ENCODE results near the gene ATXN1. TPM values are rescaled to one million over a fixed set of nuclear protein-coding genes. Genes with fewer than 3 reads are reported as not detected.

ATXN1 gene
- total and polyA plus RNA-seq, 2 experiments from 2014 or later = 14.2 to 20.1 TPM

DNA sequence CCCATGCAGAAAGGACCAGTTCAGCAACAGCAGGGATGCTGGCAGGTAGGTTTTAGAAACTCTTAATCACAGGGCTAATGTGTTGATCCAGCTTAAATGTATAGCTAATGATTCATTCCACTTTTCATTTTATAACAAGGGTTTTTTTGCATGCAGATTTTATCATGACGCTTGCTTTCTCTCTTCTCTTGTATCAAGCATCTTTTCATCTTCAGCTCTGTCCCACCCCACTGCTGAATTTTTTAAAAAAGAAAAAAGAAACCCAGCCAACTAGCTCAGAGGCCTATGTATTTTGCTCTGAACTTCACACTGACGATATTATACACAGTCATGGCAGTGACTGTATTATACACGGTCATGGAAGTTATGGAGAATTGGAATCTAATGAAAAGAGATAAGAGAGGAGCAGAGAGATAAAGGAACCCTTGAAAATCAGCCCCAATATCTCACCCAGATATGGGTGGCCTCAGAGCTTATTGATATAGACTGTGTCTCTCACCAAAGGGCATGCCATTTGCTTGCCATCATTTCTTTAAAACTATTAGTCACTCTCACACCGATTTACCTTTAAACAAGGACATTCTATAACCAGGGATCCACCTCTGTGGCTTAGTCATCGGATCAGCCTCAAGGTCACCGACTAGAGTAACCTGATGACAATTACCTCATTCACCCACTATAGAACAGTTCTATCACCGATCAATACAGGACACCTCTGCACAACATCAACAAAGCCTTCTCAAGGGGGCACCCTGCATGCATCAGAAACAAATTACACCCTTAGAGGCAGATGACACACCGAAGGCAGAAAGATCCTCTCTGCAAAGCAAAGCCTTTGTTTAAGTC lies 222.0 kb downstream of the ATXN1 start:
- DNase-seq = no peak
- Histone ChIP-seq H4K20me1 (ENCODE audit: insufficient read depth) (no peaks in the 10 kb centered on the region), H3K79me2 (ENCODE audit: insufficient read depth) (no peaks in the 10 kb centered on the region)

GRCh38 chr6:16535564-16535963 lies 225.7 kb downstream of the ATXN1 start:
- Histone ChIP-seq H3K9ac (no peak overlapping the region), H3K4me2 (ENCODE audit: unreplicated experiment) (no peak overlapping the region), H4K20me1 (ENCODE audit: insufficient read depth) (no peaks in the 10 kb centered on the region), H3K27me3 (replicated peaks; ENCODE audit: insufficient read depth) (no peaks in the 10 kb centered on the region), H3F3A (ENCODE audit: insufficient read depth) (peaks cover 10% of the 10 kb centered on the region; the same call in 1 of the 2 replicates), H3K36me3 (ENCODE audit: low read depth) (no peaks in the 10 kb centered on the region), H3K79me2 (ENCODE audit: insufficient read depth) (0 out of 2 replicates have a peak, but pooled peaks cover 7% of the 10 kb centered on the region), H2AFZ (no peak overlapping the region), H3K9me3 (ENCODE audit: low read depth) (no peaks in the 10 kb centered on the region), H3K4me3 (no peak overlapping the region), H3K4me1 (ENCODE audit: insufficient read depth) (no peaks in the 10 kb centered on the region), H3K9me2 (ENCODE audit: insufficient read depth) (no peaks in the 10 kb centered on the region), H3K27ac (no peak overlapping the region)
- 92 to 95% methylated on average over 5 of the region's 5 CpGs for WGBS, 2 experiments (ENCODE audit: low coverage in 1 of 2, low lambda C conversion rate in 2 of 2, missing lambda C conversion rate in 2 of 2)
- in situ Hi-C loops (cut with MboI) = no loop called here
- TF ChIP-seq EZH2 (IDR thresholded peaks at IDR 0.05; ENCODE audit: insufficient read depth, poor library complexity, severe bottlenecking) (no peak), EZH2phosphoT487 (IDR thresholded peaks at IDR 0.05; ENCODE audit: insufficient read depth, low read depth) (no peak)
- no peak for DNase-seq

More for the DNA sequence above, 222.0 kb downstream of the ATXN1 start:
- Histone ChIP-seq H3K9me3 (ENCODE audit: low read depth) (no peaks in the 10 kb centered on the region), H3F3A (ENCODE audit: insufficient read depth) (no peaks in the 10 kb centered on the region), H3K36me3 (ENCODE audit: low read depth) (no peaks in the 10 kb centered on the region), H3K27me3 (replicated peaks; ENCODE audit: insufficient read depth) (no peaks in the 10 kb centered on the region), H3K9me2 (ENCODE audit: insufficient read depth) (no peaks in the 10 kb centered on the region), H2AFZ (no peak overlapping the region), H3K4me1 (ENCODE audit: insufficient read depth) (no peaks in the 10 kb centered on the region), H3K4me3 (no peak overlapping the region), H3K9ac (no peak overlapping the region), H3K4me2 (ENCODE audit: unreplicated experiment) (no peak overlapping the region), H3K27ac (no peak overlapping the region)
- no peak for TF ChIP-seq EZH2 (IDR thresholded peaks at IDR 0.05; ENCODE audit: insufficient read depth, poor library complexity, severe bottlenecking)
- TF ChIP-seq EZH2phosphoT487 (IDR thresholded peaks at IDR 0.05; ENCODE audit: insufficient read depth, low read depth) = no peak
- 81 to 84% methylated on average over 8 of the region's 8 CpGs for whole genome bisulfite sequencing, 2 experiments (ENCODE audit: low coverage in 1 of 2, low lambda C conversion rate in 2 of 2, missing lambda C conversion rate in 2 of 2)
- in situ Hi-C loops (cut with MboI) = no loop called here

GRCh38 chr6:16533721-16534136 lies 227.5 kb downstream of the ATXN1 start:
- Histone ChIP-seq H3K27me3 (replicated peaks; ENCODE audit: insufficient read depth) (no peaks in the 10 kb centered on the region), H3K27ac (no peak overlapping the region), H3K4me3 (no peak overlapping the region), H3F3A (ENCODE audit: insufficient read depth) (peaks cover 10% of the 10 kb centered on the region; the same call in 1 of the 2 replicates), H3K9ac (no peak overlapping the region), H3K4me1 (ENCODE audit: insufficient read depth) (no peaks in the 10 kb centered on the region), H2AFZ (no peak overlapping the region), H3K4me2 (ENCODE audit: unreplicated experiment) (no peak overlapping the region), H3K79me2 (ENCODE audit: insufficient read depth) (0 out of 2 replicates have a peak, but pooled peaks cover 7% of the 10 kb centered on the region), H3K9me3 (ENCODE audit: low read depth) (no peaks in the 10 kb centered on the region), H4K20me1 (ENCODE audit: insufficient read depth) (no peaks in the 10 kb centered on the region), H3K9me2 (ENCODE audit: insufficient read depth) (no peaks in the 10 kb centered on the region), H3K36me3 (ENCODE audit: low read depth) (no peaks in the 10 kb centered on the region)
- WGBS, 2 experiments (ENCODE audit: low coverage in 1 of 2, low lambda C conversion rate in 2 of 2, missing lambda C conversion rate in 2 of 2) = 89 to 91% methylated on average over 6 of the region's 6 CpGs
- in situ Hi-C loops (cut with MboI) = no loop called here
- no peak for TF ChIP-seq EZH2phosphoT487 (IDR thresholded peaks at IDR 0.05; ENCODE audit: insufficient read depth, low read depth)
- TF ChIP-seq EZH2 (IDR thresholded peaks at IDR 0.05; ENCODE audit: insufficient read depth, poor library complexity, severe bottlenecking) = no peak
- peak; percentile 9 for DNase-seq

GRCh38 chr6:16533210-16533609 lies 228.1 kb downstream of the ATXN1 start:
- peaks cover 10% of the 10 kb centered on the region; the same call in 1 of the 2 replicates for H3F3A ChIP-seq (ENCODE audit: insufficient read depth)
- no peaks in the 10 kb centered on the region for H3K4me1 ChIP-seq (ENCODE audit: insufficient read depth)
- in situ Hi-C loops (cut with MboI) = no loop called here
- no peaks in the 10 kb centered on the region for H3K27me3 ChIP-seq (replicated peaks; ENCODE audit: insufficient read depth)
- H4K20me1 ChIP-seq (ENCODE audit: insufficient read depth) = no peaks in the 10 kb centered on the region
- H3K9ac ChIP-seq = no peak overlapping the region
- H2AFZ ChIP-seq = no peak overlapping the region
- no peak overlapping the region for H3K4me3 ChIP-seq
- no peaks in the 10 kb centered on the region for H3K9me3 ChIP-seq (ENCODE audit: low read depth)
- TF ChIP-seq EZH2 (IDR thresholded peaks at IDR 0.05; ENCODE audit: insufficient read depth, poor library complexity, severe bottlenecking) = no peak
- TF ChIP-seq EZH2phosphoT487 (IDR thresholded peaks at IDR 0.05; ENCODE audit: insufficient read depth, low read depth) = no peak
- H3K9me2 ChIP-seq (ENCODE audit: insufficient read depth) = no peaks in the 10 kb centered on the region
- 33 to 49% methylated on average over 2 of the region's 2 CpGs for WGBS, 2 experiments (ENCODE audit: low coverage in 1 of 2, low lambda C conversion rate in 2 of 2, missing lambda C conversion rate in 2 of 2)
- H3K4me2 ChIP-seq (ENCODE audit: unreplicated experiment) = no peak overlapping the region
- no peak for DNase-seq
- no peaks in the 10 kb centered on the region for H3K36me3 ChIP-seq (ENCODE audit: low read depth)
- H3K27ac ChIP-seq = no peak overlapping the region
- H3K79me2 ChIP-seq (ENCODE audit: insufficient read depth) = 0 out of 2 replicates have a peak, but pooled peaks cover 7% of the 10 kb centered on the region

Data from GM23248 (cell line).